DOHH2 (cell line): Measurements from ENCODE around the gene HAPLN2.

Experiments used
- H3F3A ChIP-seq: fragments of 200-600 bp; sonication (generic), shearing (Covaris generic); 2 replicates; pipeline ENCODE4 v1.6.0; 2016; ENCODE audit warnings: antibody characterized with exemption, mild to moderate bottlenecking; ENCODE audit not compliant: control insufficient read depth, insufficient read depth
- H3K27ac ChIP-seq: fragments of 200-600 bp; sonication (generic); 2 replicates; pipeline ENCODE4 v1.5.1; 2014; ENCODE audit warnings: low read depth, mild to moderate bottlenecking, low read length, moderate library complexity
- H3K27me3 ChIP-seq: fragments of 200-600 bp; sonication (generic); 2 replicates; pipeline ENCODE4 v1.6.1; 2014; ENCODE audit warnings: mild to moderate bottlenecking, low read length, mixed read lengths; ENCODE audit not compliant: control insufficient read depth
- H3K36me3 ChIP-seq: fragments of 200-600 bp; sonication (generic); 2 replicates; pipeline ENCODE4 v1.6.1; 2014; ENCODE audit warnings: mild to moderate bottlenecking, low read length, moderate library complexity, mixed read lengths; ENCODE audit not compliant: control insufficient read depth
- H3K4me1 ChIP-seq: fragments of 200-600 bp; sonication (generic); 2 replicates; pipeline ENCODE4 v1.6.1; 2014; ENCODE audit warnings: mild to moderate bottlenecking, low read length, mixed read lengths; ENCODE audit not compliant: control insufficient read depth
- H3K4me2 ChIP-seq: fragments of 200-600 bp; sonication (generic); 2 replicates; pipeline ENCODE4 v1.6.0; 2014; ENCODE audit warnings: mild to moderate bottlenecking, low read length, moderate library complexity
- H3K4me3 ChIP-seq: fragments of 200-600 bp; sonication (generic); 2 replicates; pipeline ENCODE4 v1.5.1; 2014; ENCODE audit warnings: mild to moderate bottlenecking, low read length, mixed read lengths
- H3K79me2 ChIP-seq: fragments of 200-600 bp; sonication (generic); 2 replicates; pipeline ENCODE4 v1.6.1; 2014; ENCODE audit warnings: mild to moderate bottlenecking, low read length, mixed read lengths; ENCODE audit not compliant: control insufficient read depth
- H3K9me2 ChIP-seq: fragments of 200-600 bp; sonication (generic); replicated peaks from 2 replicates; pipeline ENCODE4 v1.6.1; 2014; ENCODE audit warnings: mild to moderate bottlenecking, low read length, mixed read lengths; ENCODE audit not compliant: control insufficient read depth
- H3K9me3 ChIP-seq: fragments of 200-600 bp; sonication (generic); 2 replicates; pipeline ENCODE4 v1.6.1; 2014; ENCODE audit warnings: antibody characterized with exemption, low read length, mixed read lengths; ENCODE audit not compliant: control insufficient read depth, insufficient read depth
- H4K20me1 ChIP-seq: fragments of 200-600 bp; sonication (generic); 2 replicates; pipeline ENCODE4 v1.6.0; 2014; ENCODE audit warnings: low read depth, mild to moderate bottlenecking, antibody characterized with exemption, low read length, moderate library complexity; ENCODE audit not compliant: control insufficient read depth, insufficient read depth
- EZH2phosphoT487 ChIP-seq: fragments of 200-600 bp; sonication (generic); IDR thresholded peaks from 2 replicates; pipeline ENCODE4 v1.6.1; 2017; ENCODE audit warnings: borderline replicate concordance, mild to moderate bottlenecking, antibody characterized with exemption, low read length, moderate library complexity, mixed read lengths
- TF ChIP-seq, protein P1 (sequence below): fragments of 200-600 bp; sonication (generic); IDR thresholded peaks from one replicate; pipeline ENCODE4 v1.5.1; 2014; ENCODE audit warnings: antibody characterized with exemption, mild to moderate bottlenecking, low read depth, low read length; ENCODE audit not compliant: poor library complexity, severe bottlenecking

The HAPLN2 gene

DNA sequence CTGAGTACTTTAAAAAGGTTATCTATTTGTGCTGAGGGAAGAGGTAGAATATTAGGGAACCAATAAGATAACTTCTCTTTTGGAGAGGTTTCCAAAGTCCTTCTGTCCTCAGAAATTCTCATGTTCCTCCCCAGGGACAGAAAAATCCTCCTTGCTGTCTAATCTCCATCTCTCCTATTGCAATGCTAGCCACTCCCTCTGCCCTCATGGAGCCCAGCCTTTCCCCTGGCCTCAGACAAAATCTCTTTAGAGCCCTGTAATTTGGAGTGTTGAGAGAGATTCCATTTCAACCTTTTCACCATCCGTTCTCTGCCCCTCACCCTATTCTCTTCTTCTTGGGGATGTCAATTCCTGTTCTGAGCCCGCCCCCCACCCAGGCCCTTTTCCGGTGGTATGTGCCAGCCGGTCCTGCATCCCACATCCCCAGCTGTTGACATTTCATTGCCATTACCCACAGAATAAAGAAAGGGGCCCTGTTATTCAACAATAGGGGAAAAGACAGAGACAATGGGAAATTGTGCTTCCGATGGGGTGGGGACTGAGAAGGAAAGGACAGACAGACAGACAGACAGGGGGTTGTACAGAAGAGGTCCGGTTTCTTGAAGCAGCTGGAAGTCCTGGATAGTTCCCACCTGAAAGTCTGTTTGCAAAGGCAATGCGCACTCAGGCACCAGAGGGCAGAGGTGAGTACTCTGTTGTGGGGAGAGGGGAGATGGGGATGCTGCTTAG, at the start of gene HAPLN2:
Gene HAPLN2, plus strand, starts transcription at position 563 of the 729 bp plus-strand sequence. CDS start 4,076 bp downstream, outside the sequence.
- Histone ChIP-seq H3K4me1 (no peaks in the 10 kb centered on the region), H4K20me1 (no peaks in the 10 kb centered on the region), H3K4me3 (no peak within 1 kb of the TSS), H3K79me2 (no peaks in the 10 kb centered on the region), H3K27me3 (peaks cover 50% of the 10 kb centered on the region), H3K4me2 (no peak within 1 kb of the TSS), H3K27ac (no peak within 1 kb of the TSS), H3K36me3 (no peaks in the 10 kb centered on the region), H3K9me3 (no peaks in the 10 kb centered on the region), H3F3A (no peaks in the 10 kb centered on the region), H3K9me2 (no peaks in the 10 kb centered on the region)
- TF ChIP-seq, protein P1, sequence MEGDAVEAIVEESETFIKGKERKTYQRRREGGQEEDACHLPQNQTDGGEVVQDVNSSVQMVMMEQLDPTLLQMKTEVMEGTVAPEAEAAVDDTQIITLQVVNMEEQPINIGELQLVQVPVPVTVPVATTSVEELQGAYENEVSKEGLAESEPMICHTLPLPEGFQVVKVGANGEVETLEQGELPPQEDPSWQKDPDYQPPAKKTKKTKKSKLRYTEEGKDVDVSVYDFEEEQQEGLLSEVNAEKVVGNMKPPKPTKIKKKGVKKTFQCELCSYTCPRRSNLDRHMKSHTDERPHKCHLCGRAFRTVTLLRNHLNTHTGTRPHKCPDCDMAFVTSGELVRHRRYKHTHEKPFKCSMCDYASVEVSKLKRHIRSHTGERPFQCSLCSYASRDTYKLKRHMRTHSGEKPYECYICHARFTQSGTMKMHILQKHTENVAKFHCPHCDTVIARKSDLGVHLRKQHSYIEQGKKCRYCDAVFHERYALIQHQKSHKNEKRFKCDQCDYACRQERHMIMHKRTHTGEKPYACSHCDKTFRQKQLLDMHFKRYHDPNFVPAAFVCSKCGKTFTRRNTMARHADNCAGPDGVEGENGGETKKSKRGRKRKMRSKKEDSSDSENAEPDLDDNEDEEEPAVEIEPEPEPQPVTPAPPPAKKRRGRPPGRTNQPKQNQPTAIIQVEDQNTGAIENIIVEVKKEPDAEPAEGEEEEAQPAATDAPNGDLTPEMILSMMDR: peak; percentile 73
- no peak for TF ChIP-seq EZH2phosphoT487

DNA sequence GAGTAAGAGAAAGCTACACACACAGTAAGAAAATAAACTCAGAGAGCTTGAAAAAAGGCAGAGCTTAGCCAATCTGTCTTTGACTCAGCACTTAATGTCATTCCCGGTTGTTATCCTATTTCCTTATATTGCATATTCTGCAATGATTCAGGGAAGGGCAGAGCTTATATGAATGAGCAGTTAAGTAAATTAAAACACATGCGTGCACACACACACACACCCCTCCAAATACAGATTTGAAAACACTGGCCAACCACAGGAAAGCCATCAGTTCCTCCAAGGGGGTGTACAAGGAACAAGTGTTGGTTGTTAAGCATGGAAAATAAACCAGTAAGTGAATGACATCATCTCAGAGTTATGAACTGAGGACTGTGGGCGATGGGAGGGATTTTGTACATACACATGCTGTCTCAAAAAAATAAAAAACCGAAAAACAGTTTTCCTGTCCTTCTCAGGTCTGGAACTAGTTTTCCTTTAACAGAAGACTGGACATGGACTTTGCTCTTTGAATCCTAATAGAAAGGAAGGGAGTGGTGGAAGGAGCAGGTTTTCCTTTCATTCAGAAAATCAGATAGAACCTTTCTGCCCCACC, 47.9 kb upstream of the HAPLN2 start:
- H3K27ac ChIP-seq: no peak overlapping the region
- TF ChIP-seq, protein P1: no peak
- no peak for TF ChIP-seq EZH2phosphoT487

DNA sequence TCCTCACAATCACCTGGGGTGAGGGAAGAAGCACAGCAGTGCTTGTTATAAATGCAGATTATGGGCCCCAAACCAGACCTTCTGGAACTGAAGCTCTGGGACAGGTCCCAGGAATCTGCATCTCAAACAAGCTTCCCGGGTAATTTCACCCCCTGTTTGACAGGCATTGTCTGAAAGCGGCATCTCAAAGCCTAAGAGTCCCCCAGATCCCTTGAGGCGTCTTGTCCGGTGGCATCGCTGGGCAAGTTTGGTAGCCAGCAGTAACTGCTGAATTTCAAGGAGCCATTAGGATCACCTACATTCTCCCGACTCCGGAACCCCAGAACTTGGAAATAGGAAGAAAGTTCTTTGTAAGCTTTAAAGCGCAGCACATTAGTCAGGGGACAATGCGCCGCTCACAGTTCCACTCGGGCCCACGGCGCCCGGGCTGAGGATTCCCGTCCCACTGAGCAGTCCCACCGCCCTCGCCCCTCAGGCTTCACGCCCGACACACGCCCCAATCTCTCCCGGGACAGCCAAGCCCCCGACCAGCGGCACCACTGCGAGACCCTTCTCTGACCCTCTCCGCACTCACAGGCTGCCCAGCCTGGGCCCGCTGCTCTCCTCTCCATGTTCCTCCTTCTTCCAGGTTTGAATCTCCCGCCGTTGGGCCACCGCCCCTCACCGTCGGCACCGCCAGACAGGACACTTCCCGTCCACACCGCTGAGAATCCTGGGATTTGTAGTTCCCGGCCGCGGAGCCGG, 47.1 kb upstream of the HAPLN2 start, which contains the start of gene IQGAP3:
Gene IQGAP3, minus strand, starts transcription at position 647 of the 744 bp plus-strand sequence. Its CDS starts 36 bp downstream, at position 611.
- TF ChIP-seq, protein P1: no peak
- TF ChIP-seq EZH2phosphoT487: no peak
- H3K9me2 ChIP-seq: no peaks in the 10 kb centered on the region
- no peaks in the 10 kb centered on the region for H3F3A ChIP-seq
- H3K36me3 ChIP-seq: peaks cover 10% of the 10 kb centered on the region; the same call in 1 of the 2 replicates
- peaks cover 18% of the 10 kb centered on the region for H3K79me2 ChIP-seq
- H3K4me3 ChIP-seq: peak within 1 kb of the TSS; percentile 76
- H3K4me2 ChIP-seq: peak within 1 kb of the TSS; percentile 93
- no peak within 1 kb of the TSS for H3K27ac ChIP-seq
- peaks cover 17% of the 10 kb centered on the region for H3K4me1 ChIP-seq
- H3K27me3 ChIP-seq: 0 out of 2 replicates have a peak, but pooled peaks cover 2% of the 10 kb centered on the region
- H4K20me1 ChIP-seq: no peaks in the 10 kb centered on the region
- H3K9me3 ChIP-seq: no peaks in the 10 kb centered on the region

More for the DNA sequence above, 47.9 kb upstream of the HAPLN2 start:
- H3F3A ChIP-seq: no peaks in the 10 kb centered on the region
- H3K9me3 ChIP-seq: no peaks in the 10 kb centered on the region
- H4K20me1 ChIP-seq: no peaks in the 10 kb centered on the region
- H3K27me3 ChIP-seq: 0 out of 2 replicates have a peak, but pooled peaks cover 2% of the 10 kb centered on the region
- peaks cover 10% of the 10 kb centered on the region; the same call in 1 of the 2 replicates for H3K36me3 ChIP-seq
- H3K4me1 ChIP-seq: peaks cover 17% of the 10 kb centered on the region
- peaks cover 18% of the 10 kb centered on the region for H3K79me2 ChIP-seq
- H3K4me2 ChIP-seq: peak overlapping the region; percentile 93
- peak overlapping the region; percentile 76 for H3K4me3 ChIP-seq
- no peaks in the 10 kb centered on the region for H3K9me2 ChIP-seq
